Measurements from ENCODE around the gene SLC27A5.

The SLC27A5 gene

GRCh38 chr19:58548859-58549663 is 37.3 kb upstream of the SLC27A5 start:
- no peak overlapping the region for H3K4me3 ChIP-seq (ENCODE audit: low read depth, low read length)
- no peak for DNase-seq (ENCODE audit: low read depth)
- TF ChIP-seq CTCF (IDR thresholded peaks at IDR 0.05; ENCODE audit: control insufficient read depth, extremely low read depth, insufficient read depth): no peak

GRCh38 chr19:58547323-58548312 is 35.8 kb upstream of the SLC27A5 start:
- DNase-seq (ENCODE audit: low read depth): no peak
- H3K4me3 ChIP-seq (ENCODE audit: low read depth, low read length): no peak overlapping the region
- no peak for TF ChIP-seq CTCF (IDR thresholded peaks at IDR 0.05; ENCODE audit: control insufficient read depth, extremely low read depth, insufficient read depth)

GRCh38 chr19:58546019-58546530 is 34.3 kb upstream of the SLC27A5 start:
- TF ChIP-seq CTCF (IDR thresholded peaks at IDR 0.05; ENCODE audit: control insufficient read depth, extremely low read depth, insufficient read depth): no peak
- DNase-seq (ENCODE audit: low read depth): no peak
- H3K4me3 ChIP-seq (ENCODE audit: low read depth, low read length): peak overlapping the region; percentile 94

GRCh38 chr19:58545286-58546018 is 33.7 kb upstream of the SLC27A5 start:
- no peak for DNase-seq (ENCODE audit: low read depth)
- peak overlapping the region; percentile 94 for H3K4me3 ChIP-seq (ENCODE audit: low read depth, low read length)
- no peak for TF ChIP-seq CTCF (IDR thresholded peaks at IDR 0.05; ENCODE audit: control insufficient read depth, extremely low read depth, insufficient read depth)

GRCh38 chr19:58544591-58545285 is 32.9 kb upstream of the SLC27A5 start:
- H3K4me3 ChIP-seq (ENCODE audit: low read depth, low read length): peak overlapping the region; percentile 94
- no peak for DNase-seq (ENCODE audit: low read depth)
- no peak for TF ChIP-seq CTCF (IDR thresholded peaks at IDR 0.05; ENCODE audit: control insufficient read depth, extremely low read depth, insufficient read depth)
